Psoas muscle (tissue), 8 donors: Measurements from ENCODE around the gene LZTS2. TPM values are rescaled to one million over a fixed set of nuclear protein-coding genes. Genes with fewer than 3 reads are reported as not detected.
A peak's percentile ranks its signal among the peaks of the same experiment; 100 is the strongest.

Experiments used
- ATAC-seq, 4 donors: fragments of 200-7000 bp; cut with Tn5 transposase; one replicate each; pipeline ENCODE4 v1.9.1; 2020; ENCODE audit warnings: moderate library complexity in 3 of 4, mild to moderate bottlenecking in 2 of 4
- DNase-seq, 2 donors: peaks; one replicate each; pipeline ENCODE4 v3.0.0-alpha.2; 2020
- H3K27ac ChIP-seq: fragments of 200-600 bp; one replicate; pipeline ENCODE4 v1.8.0; 2022
- H3K27me3 ChIP-seq, 3 donors: fragments of 200-600 bp in 1 of 3; one replicate each; pipeline versions ENCODE4 v1.6.1 to v1.8.0; 2013 to 2022; ENCODE audit warnings: low read length in 2 of 3, mild to moderate bottlenecking in 2 of 3, moderate library complexity in 1 of 3; ENCODE audit not compliant: insufficient read depth in 3 of 3
- H3K36me3 ChIP-seq, 2 donors: fragments of 200-600 bp in 1 of 2; one replicate each; pipeline versions ENCODE4 v1.6.1 to v1.8.0; 2013 to 2022; ENCODE audit warnings: low read depth in 1 of 2, mild to moderate bottlenecking in 1 of 2, moderate library complexity in 1 of 2; ENCODE audit not compliant: insufficient read depth in 1 of 2
- H3K4me1 ChIP-seq: fragments of 200-600 bp; one replicate; pipeline ENCODE4 v1.8.0; 2022
- H3K4me3 ChIP-seq: fragments of 200-600 bp; one replicate; pipeline ENCODE4 v1.8.0; 2022; ENCODE audit warnings: mild to moderate bottlenecking
- H3K9me3 ChIP-seq: fragments of 200-600 bp; one replicate; pipeline ENCODE4 v1.8.0; 2022
- WGBS, 3 donors: extraction: QIAGEN DNeasy Blood & Tissue Kit; methylation state at CpG; one replicate each; pipeline versions ENCODE4 v1.1.6 to v1.1.7; 2013; 5-methylcytosine and 5-hydroxymethylcytosine counted together
- intact Hi-C, 2 donors: fragments of 100-400 bp; cut with DNase I; formaldehyde crosslinking; loops; one replicate each; pipeline versions ENCODE4 v1.11.0 to v1.14.2; 2022
- polyA plus RNA-seq, 3 donors: library from polyadenylated mRNA; stranded (reverse); fragments of 200-250 nt; gene quantifications; one replicate each; pipeline ENCODE4 v1.2.3, GENCODE V29; 2013
- total RNA-seq, 4 donors: library from RNA; stranded (reverse); fragmentation: NEBNext Ultra II Directional in 2 of 4; extraction: Animal tissue kit (Norgen Biotek cat#: 25700) in 2 of 4; gene quantifications; one replicate each; pipeline versions ENCODE4 v1.2.1 to v1.2.4, GENCODE V29; 2021 to 2023
- TF ChIP-seq, protein P1 (sequence below): fragments of 200-600 bp; IDR thresholded peaks from one replicate; pipeline ENCODE4 v1.8.0; 2022; ENCODE audit warnings: antibody characterized with exemption
- donor health status: healthy with polysubstance abuse.
- donor health status: DM: no; HTN: no; CAD: no; lungs with moderate emphysema.
- donor health status: Bipolar disorder and iron deficiency.
- donor health status: healthy.
- donor health status: DM: yes; HTN: yes; CAD: no.
- donor health status: DM: no; HTN: no; CAD: no.
- donor health status: DM: no; HTN: no; CAD: no.
- donor health status: DM: yes; HTN: yes; CAD: no.

Gene LZTS2
- total and polyA plus RNA-seq, 7 donors, result 19.0 to 66.0 (median 24.6) TPM

DNA sequence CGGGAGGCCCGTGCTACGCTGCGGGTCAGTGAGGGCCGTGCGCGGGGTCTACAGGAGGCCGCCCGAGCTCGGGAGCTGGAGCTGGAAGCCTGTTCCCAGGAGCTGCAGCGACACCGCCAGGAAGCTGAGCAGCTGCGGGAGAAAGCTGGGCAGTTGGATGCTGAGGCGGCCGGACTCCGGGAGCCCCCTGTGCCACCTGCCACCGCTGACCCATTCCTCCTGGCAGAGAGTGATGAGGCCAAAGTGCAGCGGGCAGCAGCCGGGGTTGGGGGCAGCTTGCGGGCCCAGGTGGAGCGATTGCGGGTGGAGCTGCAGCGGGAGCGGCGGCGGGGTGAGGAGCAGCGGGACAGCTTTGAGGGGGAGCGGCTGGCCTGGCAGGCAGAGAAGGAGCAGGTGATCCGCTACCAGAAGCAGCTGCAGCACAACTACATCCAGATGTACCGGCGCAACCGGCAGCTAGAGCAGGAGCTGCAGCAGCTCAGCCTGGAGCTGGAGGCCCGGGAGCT, 7.0 kb downstream of the LZTS2 start:
- H3K27ac ChIP-seq, result peak overlapping the region; percentile 36
- H3K27me3 ChIP-seq, result no peaks in the 10 kb centered on the region
- WGBS, 3 donors, result 46 to 69% (median 55%) methylated on average over 28 to 33 of the region's 33 CpGs
- intact Hi-C loops, result no loop called here
- H3K9me3 ChIP-seq, result no peaks in the 10 kb centered on the region
- TF ChIP-seq, protein P1, sequence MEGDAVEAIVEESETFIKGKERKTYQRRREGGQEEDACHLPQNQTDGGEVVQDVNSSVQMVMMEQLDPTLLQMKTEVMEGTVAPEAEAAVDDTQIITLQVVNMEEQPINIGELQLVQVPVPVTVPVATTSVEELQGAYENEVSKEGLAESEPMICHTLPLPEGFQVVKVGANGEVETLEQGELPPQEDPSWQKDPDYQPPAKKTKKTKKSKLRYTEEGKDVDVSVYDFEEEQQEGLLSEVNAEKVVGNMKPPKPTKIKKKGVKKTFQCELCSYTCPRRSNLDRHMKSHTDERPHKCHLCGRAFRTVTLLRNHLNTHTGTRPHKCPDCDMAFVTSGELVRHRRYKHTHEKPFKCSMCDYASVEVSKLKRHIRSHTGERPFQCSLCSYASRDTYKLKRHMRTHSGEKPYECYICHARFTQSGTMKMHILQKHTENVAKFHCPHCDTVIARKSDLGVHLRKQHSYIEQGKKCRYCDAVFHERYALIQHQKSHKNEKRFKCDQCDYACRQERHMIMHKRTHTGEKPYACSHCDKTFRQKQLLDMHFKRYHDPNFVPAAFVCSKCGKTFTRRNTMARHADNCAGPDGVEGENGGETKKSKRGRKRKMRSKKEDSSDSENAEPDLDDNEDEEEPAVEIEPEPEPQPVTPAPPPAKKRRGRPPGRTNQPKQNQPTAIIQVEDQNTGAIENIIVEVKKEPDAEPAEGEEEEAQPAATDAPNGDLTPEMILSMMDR, result no peak
- no peak overlapping the region for H3K4me3 ChIP-seq
- H3K36me3 ChIP-seq, result peaks cover 0 to 52% of the 10 kb centered on the region in 2 donors
- H3K4me1 ChIP-seq, result peaks cover 34% of the 10 kb centered on the region
- ATAC-seq (no peak), DNase-seq (no peak)

DNA sequence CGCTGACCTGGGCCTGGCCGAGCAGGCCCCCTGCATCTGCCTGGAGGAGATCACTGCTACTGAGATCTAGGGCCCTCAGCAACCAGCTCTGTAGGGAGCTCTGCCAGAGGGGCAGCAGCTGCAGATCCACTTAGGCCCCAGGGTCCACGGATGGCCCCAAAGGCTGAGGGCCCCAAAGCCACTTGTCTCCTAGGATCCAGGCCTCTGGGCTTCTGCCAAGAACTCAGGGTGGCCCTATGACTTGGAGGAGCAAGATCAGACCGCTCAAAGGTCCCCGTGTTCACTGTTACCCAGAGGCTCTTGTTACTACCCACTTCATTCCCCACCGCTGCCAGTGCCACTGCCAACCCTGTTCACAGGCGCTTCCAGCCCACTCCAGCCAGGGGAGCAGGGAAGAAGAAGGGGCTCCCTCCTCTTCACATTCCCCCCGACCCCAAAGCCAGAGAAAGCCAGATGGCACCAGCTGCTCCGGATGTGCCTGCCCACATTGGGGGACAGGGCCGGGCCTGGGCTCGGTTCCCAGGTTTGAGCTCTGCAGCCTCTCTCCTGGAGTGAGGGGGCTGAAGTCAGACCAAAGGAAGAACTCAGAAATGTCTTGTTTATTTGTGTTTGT, 7.6 kb downstream of the LZTS2 start:
- peaks cover 0 to 52% of the 10 kb centered on the region in 2 donors for H3K36me3 ChIP-seq
- DNase-seq (no peak), ATAC-seq (no peak)
- intact Hi-C loops, result no loop called here
- no peaks in the 10 kb centered on the region for H3K9me3 ChIP-seq
- peak overlapping the region; percentile 36 for H3K27ac ChIP-seq
- no peak overlapping the region for H3K4me3 ChIP-seq
- no peaks in the 10 kb centered on the region for H3K27me3 ChIP-seq
- 28 to 47% (median 33%) methylated on average over 9 to 11 of the region's 11 CpGs for WGBS, 3 donors
- H3K4me1 ChIP-seq, result peaks cover 29% of the 10 kb centered on the region
- TF ChIP-seq, protein P1, result no peak

DNA sequence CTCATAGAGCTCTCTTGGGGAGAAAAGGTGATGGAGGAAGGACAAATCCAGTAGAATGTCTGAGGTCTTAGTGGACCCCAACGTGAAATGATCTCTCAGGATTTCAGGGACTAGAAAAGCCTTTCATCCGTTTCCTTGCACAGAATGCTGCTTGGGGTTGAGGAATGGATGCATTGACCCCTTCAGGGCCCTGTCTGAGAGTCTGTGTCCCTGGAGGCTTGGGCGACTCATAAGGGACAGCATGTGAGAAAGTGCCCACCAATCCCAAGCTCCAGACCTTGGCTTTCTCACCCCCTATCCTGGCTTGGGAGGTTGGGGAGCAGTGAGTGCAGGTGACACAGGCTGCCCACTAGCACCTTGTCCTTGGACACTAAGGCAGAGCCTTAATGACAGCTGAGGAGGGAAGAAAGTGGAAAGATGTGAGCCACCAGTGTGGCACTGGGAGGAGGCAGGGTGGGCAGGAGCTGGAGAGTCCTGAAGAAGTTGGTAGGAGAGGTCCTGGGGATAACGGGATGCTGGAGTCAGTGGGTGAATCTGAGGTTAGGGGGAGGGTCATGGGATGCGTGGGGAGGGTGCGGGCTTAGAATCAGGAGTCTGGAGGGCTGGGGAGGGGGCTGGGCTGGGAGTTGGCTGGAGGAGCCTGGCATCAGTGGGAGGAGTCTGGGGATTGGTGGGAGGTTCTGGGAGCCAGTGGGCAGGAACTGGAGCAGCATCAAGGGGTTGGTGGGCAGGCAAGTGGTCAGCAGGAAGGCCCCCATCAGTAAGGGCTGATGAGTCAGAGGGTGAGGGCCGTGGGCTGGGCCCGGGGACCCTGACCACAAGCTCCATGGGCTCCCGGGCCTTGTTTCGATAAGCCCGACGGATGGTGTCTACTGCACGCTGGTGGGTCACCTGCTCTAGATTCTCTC, 8.6 kb downstream of the LZTS2 start:
- intact Hi-C loops, result no loop called here
- Histone ChIP-seq H3K4me1 (peaks cover 23% of the 10 kb centered on the region), H3K9me3 (no peaks in the 10 kb centered on the region), H3K27me3 (no peaks in the 10 kb centered on the region), H3K4me3 (no peak overlapping the region), H3K27ac (no peak overlapping the region), H3K36me3 (peaks cover 0 to 44% of the 10 kb centered on the region in 2 donors)
- ATAC-seq (no peak), DNase-seq (peak in 1 of 2 donors; percentile 28)
- 62 to 64% (median 63%) methylated on average over 13 of the region's 13 CpGs for WGBS, 3 donors
- TF ChIP-seq, protein P1, result no peak

DNA sequence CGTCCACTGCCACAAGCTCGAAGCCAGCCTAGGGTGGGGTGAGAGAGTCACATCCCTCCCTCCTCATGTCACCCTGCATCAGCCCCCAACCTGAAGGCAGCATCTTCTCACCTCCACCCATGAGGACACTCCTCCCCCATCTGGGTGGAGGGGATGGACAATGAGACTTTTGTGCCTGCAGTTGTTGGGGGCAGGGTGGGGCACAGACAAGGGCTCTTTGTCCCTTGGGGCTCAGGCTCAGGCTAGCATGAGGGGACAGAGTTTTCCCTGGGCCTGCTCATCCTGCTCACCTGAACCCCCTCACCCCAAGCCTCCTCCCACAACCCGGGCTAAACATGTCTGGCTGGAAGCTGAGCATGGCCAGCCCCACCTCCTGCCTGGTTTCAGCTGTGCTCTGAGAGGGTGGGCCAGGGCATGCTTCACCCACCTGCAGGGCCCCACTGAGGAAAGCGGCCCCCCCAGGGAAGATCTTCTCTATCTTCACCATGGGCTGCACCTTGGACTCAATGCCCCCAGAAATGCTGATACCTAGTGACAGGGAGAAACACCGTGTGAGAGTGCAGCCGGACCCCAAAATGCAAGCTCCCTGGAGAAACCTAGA, 9.3 kb downstream of the LZTS2 start:
- Histone ChIP-seq H3K4me1 (peaks cover 18% of the 10 kb centered on the region), H3K4me3 (no peak overlapping the region)

More for the DNA sequence above, 9.3 kb downstream of the LZTS2 start:
- DNase-seq (peak in 1 of 2 donors; percentile 44), ATAC-seq (no peak)
- Histone ChIP-seq H3K36me3 (peaks cover 0 to 36% of the 10 kb centered on the region in 2 donors), H3K27ac (no peak overlapping the region), H3K9me3 (no peaks in the 10 kb centered on the region), H3K27me3 (no peaks in the 10 kb centered on the region)
- WGBS, 3 donors, result 74 to 78% (median 78%) methylated on average over 6 of the region's 6 CpGs
- TF ChIP-seq, protein P1, result no peak
- intact Hi-C loops, result no loop called here
